GM21619 (cell line): Measurements from ENCODE around the gene AMH.

Source experiments
- ATAC-seq: cut with Tn5 transposase; IDR thresholded peaks from one replicate; pipeline ENCODE4 v1.9.1; 2021; ENCODE audit not compliant: unreplicated experiment

Gene AMH

DNA sequence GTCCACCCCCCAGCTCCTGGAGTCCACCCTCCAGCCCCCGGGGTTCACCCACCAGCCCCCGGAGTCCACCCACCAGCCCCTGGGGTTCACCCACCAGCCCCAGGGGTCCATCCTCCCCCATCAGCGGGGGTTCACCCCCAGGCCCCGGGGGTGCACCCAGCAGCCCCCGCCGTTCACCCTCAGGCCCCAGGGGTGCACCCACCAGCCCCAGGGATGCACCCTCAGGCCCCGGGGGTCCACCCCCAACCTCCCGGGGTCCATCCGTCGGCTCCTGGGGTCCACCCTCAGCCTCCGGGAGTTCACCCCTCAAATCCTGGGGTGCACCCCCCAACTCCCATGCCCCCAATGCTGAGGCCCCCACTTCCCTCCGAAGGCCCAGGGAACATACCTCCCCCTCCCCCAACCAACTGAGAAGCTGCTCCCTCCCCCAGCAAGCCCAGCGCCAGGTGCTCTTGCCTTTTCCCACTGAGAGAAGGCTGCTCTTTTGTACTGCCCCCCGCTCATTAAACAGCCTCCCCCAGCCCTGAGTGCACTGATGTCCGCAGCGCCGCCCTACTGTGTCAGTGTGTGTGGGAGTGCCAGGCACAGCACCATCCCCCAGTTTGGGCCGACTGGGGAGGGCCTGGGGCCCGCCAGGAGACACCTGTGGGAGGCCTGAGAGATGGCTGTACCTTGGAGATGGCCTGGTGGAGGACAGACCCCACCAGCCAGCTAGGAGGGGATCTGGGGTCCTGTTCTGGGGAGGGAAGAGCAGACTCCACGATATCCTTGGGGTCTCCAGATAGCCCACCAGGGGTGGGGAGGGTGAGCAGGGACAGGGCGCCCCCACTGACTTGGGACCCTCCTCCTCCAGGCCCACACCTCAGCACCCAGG is 750 bp upstream of the AMH start:
- no peak for ATAC-seq

DNA sequence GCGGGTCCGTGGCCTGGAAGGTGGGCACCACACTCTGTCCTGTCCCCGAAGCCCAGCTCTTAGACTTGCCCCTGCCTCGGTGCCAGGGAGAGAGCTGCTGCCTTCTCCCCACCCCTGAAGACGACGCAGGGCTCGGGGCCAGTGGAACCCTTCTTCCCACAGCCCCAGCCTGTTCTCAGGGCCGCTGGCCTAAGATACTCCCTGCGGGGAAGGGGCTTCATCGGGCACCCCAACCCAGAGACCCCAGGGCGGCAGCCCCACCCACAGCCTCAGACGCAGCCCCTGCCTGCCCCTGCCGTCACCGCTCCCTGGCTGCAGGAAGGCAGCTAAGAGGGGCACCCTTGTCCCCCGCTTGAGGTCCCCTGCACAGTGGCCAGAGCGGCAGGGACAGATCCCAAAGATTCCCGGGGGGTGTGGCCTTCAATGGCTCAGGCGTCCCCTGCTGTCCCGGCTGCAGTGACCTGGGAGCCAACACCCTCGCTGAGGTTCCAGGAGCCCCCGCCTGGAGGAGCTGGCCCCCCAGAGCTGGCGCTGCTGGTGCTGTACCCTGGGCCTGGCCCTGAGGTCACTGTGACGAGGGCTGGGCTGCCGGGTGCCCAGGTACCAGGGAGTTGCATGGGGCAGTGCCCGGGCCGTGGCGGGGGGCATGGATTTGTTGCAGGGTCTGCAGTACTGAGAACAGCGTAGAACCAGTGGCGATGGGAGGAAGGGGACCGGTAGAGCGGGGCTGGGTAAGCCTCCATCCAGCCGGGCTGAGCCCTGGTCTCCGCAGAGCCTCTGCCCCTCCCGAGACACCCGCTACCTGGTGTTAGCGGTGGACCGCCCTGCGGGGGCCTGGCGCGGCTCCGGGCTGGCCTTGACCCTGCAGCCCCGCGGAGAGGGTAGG is 1.0 kb downstream of the AMH start:
- no peak for ATAC-seq

DNA sequence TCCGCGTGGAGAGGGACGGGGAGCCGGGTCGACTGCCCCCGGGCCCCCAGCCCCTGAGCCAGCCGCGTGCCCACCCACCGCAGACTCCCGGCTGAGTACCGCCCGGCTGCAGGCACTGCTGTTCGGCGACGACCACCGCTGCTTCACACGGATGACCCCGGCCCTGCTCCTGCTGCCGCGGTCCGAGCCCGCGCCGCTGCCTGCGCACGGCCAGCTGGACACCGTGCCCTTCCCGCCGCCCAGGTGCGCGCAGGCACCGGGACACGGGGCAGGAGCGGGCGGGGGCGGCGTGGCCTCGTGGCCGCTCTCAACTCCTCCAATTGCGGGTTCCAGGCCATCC is 1.6 kb downstream of the AMH start:
- no peak for ATAC-seq

DNA sequence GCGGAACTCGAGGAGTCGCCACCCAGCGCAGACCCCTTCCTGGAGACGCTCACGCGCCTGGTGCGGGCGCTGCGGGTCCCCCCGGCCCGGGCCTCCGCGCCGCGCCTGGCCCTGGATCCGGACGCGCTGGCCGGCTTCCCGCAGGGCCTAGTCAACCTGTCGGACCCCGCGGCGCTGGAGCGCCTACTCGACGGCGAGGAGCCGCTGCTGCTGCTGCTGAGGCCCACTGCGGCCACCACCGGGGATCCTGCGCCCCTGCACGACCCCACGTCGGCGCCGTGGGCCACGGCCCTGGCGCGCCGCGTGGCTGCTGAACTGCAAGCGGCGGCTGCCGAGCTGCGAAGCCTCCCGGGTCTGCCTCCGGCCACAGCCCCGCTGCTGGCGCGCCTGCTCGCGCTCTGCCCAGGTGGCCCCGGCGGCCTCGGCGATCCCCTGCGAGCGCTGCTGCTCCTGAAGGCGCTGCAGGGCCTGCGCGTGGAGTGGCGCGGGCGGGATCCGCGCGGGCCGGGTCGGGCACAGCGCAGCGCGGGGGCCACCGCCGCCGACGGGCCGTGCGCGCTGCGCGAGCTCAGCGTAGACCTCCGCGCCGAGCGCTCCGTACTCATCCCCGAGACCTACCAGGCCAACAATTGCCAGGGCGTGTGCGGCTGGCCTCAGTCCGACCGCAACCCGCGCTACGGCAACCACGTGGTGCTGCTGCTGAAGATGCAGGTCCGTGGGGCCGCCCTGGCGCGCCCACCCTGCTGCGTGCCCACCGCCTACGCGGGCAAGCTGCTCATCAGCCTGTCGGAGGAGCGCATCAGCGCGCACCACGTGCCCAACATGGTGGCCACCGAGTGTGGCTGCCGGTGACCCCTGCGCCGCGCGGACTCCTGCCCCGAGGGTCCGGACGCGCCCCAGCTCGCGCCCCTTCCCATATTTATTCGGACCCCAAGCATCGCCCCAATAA is 2.3 kb downstream of the AMH start:
- ATAC-seq: no peak

DNA sequence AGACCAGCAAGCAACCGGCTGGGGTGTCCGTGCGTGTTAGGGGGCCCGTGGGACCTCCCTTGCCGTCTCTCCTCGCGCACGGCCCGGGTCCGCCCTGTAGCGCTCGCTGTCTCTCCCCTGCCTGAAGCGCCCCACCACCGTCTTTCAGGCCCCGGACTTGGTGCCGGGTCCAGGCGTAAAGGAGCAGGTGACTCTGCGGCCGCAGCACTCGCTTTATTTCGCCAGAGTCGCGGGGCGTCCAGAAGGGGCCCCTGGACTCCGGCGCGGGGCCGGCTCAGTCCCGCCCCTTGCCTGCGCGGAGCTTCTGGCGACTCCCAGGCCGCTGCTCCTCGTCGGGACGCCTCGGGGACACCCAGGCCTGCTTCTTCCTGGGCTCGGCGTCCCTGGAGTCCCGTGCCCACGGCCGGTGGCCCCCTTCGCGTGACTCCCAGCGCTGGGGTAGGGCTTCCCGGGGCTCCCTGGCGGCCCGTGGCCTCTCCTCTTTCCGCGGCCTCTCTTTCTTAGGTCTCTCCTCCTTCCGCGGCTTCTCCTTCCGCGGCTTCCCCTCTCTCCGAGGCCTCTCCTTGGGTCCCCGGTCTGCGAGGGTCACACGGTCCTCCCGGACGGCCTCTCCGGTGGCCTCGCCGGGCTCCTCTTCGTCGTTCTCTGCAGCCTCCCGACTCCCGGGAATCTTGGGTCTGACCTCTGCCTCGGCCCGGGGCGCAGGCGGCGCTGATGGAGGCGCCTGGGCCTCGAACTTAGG is 3.1 kb downstream of the AMH start:
- no peak for ATAC-seq

DNA sequence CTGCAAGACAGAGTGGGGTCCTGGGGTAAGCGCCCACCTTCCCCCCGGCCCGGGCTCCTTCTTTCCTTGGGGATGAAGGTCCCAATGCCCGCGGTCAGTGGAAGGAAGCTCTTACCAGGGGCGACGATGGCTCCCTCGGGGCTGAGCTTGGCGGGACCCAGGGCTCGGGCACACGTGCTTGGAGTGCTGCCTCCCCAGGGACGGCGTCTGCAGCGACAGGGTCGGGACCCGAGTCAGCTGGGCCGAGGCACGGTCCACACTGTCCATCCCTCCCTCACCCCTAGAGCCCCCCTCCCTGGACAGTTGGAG is 3.6 kb downstream of the AMH start:
- no peak for ATAC-seq

DNA sequence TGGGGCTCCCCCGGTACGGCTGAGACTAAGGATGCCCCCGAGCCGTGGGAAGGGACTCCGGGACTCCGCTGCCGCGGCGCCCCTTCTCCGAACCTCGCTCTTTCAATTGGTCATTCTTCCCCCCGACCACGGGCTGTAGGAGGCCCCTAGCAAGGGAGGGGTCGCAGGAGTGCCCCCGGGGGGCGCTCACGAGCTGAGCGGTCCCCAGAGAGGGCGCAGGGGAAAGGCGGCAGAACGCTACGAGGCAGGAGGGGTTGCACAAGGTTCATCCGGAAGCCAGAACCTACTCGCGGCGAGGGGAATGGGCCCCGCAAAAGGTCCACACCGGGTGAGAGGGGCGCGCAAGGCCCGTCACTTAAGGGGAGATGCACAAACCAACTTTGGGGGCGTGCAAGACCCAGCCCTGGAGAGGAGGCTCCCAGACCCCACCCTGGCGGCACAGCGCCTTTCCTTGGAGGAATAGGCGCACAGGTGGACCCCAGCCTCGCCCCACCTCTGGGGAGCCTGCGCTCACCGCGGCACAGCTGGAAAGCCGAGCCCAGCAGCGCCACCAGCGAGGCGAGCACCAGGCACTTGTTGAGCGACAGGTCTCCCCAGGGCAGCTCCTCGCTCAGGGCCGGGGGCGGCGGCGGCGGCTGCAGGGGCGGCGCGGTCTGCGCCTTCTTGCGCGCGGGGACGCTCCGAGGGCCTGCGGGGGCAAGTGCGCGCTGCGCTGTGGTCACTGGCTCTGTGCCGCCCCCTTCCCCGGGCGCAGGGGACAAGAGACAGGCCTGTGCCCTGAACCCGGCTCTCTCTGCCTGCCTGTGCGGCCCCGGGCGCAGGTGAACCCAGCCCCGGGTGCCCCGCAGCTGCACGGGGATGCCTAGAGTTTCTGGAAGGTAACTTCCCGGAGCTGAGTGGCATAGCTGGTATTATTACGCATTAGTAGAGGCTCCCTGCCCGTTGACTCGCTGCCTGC is 4.3 kb downstream of the AMH start:
- no peak for ATAC-seq

DNA sequence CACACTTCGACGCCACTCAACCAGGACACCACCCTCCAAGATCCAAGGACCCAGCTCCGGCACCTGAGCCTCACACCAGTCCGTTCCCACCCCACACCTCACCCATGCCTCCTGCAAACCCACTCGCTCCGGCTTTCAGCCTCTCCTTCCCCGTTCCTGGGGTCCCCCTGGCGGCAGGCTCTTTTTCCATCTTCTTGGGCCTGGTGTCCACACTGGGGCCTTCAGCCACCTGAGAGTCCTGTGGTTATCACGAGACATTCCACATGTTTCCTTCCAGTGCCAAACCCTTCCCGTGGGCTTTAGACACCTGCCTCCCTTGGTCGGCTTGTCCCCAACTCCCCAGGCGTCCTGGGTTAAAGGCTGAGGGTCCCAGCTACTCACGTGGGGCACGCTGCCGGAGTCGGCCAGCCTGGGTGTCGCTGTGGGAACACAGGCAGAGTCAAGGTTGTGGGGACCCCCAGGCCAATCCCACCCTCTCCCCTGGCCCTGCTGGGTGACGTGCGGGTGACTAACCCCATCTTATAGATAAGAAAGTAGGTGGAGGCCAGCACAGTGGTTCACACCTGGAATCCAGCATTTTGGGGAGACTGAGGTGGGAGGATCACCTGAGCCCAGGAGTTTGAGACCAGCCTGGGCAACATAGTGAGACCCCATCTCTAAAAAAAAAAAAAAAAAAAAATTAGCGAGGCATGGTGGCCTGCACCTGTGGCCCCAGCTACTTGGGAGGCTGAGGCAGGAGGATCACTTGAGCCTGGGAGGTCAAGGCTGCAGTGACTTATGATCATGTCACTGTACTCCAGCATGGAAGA is 5.1 kb downstream of the AMH start:
- no peak for ATAC-seq

DNA sequence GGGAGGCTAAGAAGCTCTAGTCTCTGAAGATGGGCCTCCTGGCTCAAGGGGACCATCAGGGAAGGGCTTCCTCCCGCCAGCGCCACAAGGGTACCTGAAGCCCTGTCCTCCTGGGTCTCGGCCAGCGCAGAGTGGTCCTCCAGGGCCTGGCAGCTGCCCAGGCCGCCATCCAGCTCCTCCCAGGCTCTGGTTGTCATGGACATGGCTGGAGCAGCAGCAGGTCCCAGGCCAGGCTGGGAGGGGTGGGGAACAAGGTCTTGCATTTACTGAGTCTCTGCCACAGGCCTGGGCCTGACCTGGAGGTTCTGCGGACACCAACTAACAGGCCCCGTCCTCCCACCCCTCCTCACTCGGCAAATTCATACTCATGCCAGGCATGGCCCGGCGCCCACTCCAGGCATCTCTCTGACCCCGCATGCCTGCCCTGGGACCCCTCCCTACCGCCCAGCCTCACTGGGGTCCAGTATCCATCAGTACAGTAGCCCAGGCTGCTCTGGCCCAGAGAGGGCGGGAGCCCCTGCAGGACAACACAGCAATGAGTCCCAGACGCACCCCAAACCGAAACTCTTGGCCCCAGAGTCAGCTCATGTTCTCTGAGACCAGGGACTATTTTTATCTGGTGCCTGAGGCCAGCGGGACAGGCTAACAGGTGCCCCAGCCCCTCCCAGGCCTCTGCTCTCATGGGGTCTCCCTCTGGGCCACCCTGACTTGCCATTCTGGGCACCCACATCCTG is 6.2 kb downstream of the AMH start:
- no peak for ATAC-seq

DNA sequence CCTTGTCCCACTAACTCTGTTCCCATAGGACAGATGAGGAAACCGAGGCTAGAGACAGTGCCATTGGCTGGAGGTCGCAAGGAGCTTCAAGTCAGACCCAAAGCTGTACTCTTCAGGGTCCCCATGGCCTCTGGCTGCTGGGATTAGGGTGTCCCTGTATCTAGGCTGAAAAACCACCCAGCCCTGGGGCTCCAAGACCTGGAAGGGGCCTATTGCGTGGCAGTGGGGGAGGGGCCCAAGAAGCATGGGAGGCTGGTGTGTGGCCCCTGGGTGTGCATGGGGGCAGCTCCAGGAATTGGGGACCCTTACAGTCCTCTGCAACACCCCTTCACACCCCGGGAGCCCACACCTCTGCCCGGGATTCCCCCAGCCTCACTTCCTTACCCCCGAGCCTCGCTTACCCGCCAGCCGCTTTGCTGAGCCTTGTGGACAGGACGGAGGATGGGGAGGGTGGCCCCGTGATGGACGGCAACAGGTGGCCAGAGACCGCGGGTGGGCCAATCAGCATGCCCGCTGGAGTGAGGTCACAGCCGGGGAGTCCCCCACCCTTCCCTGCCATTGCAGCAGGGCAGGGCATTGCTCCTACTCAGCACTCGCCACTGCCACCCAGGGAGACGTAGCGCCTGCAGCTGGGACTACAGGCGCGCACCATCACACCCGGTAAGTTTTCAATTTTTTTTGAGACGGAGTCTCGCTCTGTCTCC is 7.0 kb downstream of the AMH start, which contains the start of gene JSRP1:
Gene JSRP1, minus strand, starts transcription at position 436 of the 704 bp plus-strand sequence. CDS start 1,103 bp downstream, outside the sequence.
- ATAC-seq: no peak

DNA sequence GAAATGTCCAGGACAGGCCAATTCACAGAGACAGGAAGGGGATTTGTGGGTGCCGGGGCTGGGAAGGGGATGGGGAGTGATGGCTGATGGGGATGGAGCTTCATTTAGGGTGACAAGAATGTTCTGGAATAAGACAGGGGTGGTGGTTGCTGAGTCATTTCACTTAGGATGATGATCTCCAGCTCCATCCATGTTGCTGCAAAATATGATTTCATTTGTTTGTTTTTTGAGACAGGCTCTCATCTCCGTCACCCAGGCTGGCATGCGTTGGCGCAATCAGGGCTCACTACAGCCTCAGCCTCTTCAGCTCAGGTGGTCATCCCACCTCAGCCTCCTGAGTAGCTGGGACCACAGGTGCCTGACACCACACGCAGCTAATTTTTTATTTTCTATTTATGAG is 10.2 kb downstream of the AMH start:
- no peak for ATAC-seq

DNA sequence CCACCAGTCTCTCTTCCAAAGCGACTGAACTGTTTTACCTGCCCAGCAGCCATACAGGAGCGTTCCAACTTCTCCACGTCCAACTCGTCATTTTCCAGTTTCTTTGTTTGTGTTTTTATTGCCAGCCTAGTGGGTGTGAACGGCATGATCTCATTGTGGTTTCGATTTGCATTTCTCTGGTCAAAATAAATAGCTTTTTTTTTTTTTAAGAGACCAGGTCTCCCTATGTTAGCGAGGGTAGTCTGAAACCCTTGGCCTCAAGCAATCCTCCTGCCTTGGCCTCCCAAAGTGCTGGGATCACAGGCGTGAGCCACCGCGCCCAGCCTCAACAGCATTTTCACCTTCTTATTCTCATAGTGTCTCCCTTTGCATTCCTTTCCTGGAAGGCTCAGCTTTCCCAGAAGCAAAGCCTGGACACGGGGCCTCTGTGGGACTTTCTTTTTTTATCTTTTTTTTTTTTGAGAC is 11.2 kb downstream of the AMH start:
- ATAC-seq: no peak

DNA sequence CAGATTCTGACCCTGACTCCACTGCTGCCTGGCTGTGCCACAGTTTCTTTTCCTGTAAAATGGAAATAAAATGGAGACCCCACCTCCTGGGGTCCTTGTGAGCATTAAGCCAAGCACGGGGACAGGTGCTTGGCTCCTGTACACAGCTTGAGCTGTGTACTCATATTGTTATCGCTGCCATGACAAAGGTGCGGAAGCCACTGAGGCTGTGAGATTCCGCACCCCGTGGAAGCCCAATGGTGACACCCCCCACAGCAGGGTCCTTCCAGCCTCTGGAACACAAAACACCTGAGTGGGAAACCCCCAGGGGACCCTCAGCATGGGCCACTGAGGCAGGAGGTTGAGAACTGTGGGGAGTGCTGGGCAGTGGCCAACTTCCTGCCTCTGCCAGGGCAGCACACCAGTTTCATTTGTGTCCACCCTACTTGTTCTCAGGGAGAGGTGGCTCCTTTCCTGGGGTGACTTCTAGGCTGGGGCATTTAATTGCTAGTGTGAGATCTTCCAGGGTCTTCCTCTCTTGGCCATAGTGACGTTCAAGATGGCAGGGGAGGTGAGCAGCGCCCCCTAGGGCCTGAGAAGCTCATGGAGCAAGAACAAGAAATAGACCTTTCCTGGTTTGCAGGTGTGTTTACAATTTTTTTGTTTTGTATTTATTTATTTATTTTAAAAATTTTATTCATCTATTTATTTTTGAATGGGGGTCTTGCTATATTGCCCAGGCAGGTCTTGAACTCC is 12.5 kb downstream of the AMH start:
- ATAC-seq: no peak

DNA sequence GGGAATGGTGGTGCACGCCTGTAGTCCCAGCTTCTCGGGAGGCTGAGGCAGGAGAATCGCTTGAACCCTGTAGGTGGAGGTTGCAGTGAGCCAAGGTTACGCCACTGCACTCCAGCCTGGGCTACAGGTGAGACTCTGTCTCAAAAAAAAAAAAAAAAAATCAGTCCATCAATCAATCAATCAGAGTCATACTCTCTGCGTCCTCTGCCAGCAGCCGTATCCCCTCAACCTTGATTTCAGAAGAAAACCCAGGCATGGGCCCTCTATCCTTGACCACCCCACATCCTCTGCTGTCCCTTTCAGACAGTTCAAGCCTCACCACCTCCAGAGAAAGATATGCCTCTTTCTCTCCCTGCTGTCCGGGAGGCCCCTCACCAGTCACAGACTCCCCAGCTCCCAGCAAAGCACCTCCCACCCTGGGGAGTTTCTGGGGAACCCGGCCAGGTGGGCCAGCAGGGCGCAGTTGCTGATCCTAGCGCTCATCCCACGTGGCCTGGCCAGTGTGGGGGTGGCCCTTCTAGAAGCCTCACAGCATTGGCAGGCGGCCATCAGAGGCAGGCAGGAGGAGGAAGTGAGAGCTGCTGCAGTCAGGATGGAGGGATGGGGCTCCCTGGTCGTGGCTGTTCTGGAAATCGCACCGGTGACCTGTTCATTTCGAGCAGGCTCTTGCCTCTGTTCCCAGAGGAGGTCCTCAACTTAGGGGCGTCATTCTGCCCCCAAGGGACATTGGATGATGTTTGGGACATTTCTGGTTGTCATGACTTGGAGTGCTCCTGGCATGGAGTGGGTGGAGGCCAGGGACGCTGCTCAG is 17.3 kb downstream of the AMH start:
- no peak for ATAC-seq

DNA sequence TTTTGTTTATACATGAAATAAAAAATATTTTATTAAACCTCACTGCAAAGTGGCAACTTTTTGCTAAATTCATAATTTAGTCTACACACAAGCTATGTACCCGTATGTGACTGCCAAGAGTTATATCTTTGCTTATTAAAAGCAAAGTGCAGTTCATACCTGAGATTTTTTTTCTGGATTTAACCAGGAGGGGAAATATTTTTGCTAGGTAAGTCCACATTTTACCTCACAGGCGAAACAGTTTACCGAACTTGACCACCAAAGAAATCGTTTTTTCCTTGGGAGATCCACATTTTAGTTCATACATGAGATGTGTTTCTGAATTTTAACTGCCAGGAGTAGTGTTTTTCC is 19.3 kb downstream of the AMH start:
- no peak for ATAC-seq

DNA sequence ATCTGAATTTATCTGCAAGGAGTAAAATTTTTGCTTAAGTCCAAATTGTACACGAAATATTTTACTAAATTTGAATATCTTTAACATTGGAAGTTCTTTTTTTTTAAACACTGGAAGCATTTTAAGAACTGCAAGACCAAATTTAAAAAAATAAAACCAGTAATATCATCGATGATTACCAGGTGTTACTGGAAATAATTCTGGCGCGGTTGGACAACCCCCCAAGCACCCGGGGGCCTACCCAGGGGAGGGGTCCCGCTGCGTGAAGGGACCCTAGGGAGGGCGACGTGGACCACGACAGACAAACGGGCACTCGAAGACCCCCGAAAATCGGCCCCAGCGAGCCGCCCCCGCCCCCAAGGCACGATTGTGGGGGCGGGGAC is 19.7 kb downstream of the AMH start:
- ATAC-seq: no peak
